IMR-90 (cell line): ENCODE results near the gene PDCD11. TPM values are rescaled to one million over a fixed set of nuclear protein-coding genes. Genes with fewer than 3 reads are reported as not detected.

Source experiments
- ATAC-seq: fragments of 200-7000 bp; cut with Tn5 transposase; 2 replicates; pipeline ENCODE4 v1.9.1; 2020; ENCODE audit warnings: low read depth, mild to moderate bottlenecking, moderate library complexity
- BruUV-seq: library from RNA; stranded (reverse); fragments of 400-500 nt; replicated peaks from 2 replicates; lab custom pipeline; 2021; lab: Mats Ljungman, UMichigan
- CTCF ChIA-PET: fragments of 300-600 bp; formaldehyde crosslinking; extraction: SDS; loops from one replicate; lab custom pipeline; 2021; ENCODE audit warnings: antibody characterized with exemption; lab: Yijun Ruan, JAX
- POLR2A ChIA-PET: fragments of 300-600 bp; sonication (Branson Sonifier 250); formaldehyde crosslinking; loops from one replicate; lab custom pipeline; 2022; ENCODE audit warnings: antibody characterized with exemption; ENCODE audit not compliant: unreplicated experiment; lab: Charles Lee
- DNase-seq: peaks from one replicate; pipeline ENCODE4 v3.0.0; 2013
- H2AFZ ChIP-seq: replicated peaks from 2 replicates; pipeline ENCODE3; 2013; ENCODE audit warnings: low read length, mild to moderate bottlenecking; ENCODE audit not compliant: poor library complexity
- H2AK5ac ChIP-seq: 2 replicates; pipeline ENCODE4 v1.6.1; 2013; ENCODE audit warnings: low read depth, low read length, inconsistent platforms
- H2AK9ac ChIP-seq: replicated peaks from 2 replicates; pipeline ENCODE3; 2013; ENCODE audit warnings: mild to moderate bottlenecking, low read depth, low read length, moderate library complexity; ENCODE audit not compliant: poor library complexity
- H2BK120ac ChIP-seq: 2 replicates; pipeline ENCODE4 v1.6.1; 2013; ENCODE audit warnings: low read depth, low read length, inconsistent platforms
- H2BK15ac ChIP-seq: 3 replicates; pipeline ENCODE4 v1.6.1; 2013; ENCODE audit warnings: low read depth, low read length, inconsistent platforms
- H2BK20ac ChIP-seq: 2 replicates; pipeline ENCODE4 v1.6.1; 2013; ENCODE audit warnings: low read depth, mild to moderate bottlenecking, inconsistent platforms, low read length, moderate library complexity
- H2BK5ac ChIP-seq: 2 replicates; pipeline ENCODE4 v1.6.1; 2013; ENCODE audit warnings: mild to moderate bottlenecking, low read depth, low read length, inconsistent platforms; ENCODE audit not compliant: poor library complexity, severe bottlenecking
- H3K14ac ChIP-seq: replicated peaks from 2 replicates; pipeline ENCODE4 v1.6.1; 2013; ENCODE audit warnings: low read depth, low read length, inconsistent platforms
- H3K18ac ChIP-seq: 2 replicates; pipeline ENCODE4 v1.6.1; 2013; ENCODE audit warnings: low read depth, low read length, control low read depth
- H3K23ac ChIP-seq: 2 replicates; pipeline ENCODE4 v1.6.1; 2013; ENCODE audit warnings: low read depth, low read length, inconsistent platforms
- H3K27ac ChIP-seq: 2 replicates; pipeline ENCODE4 v1.5.1; 2013; ENCODE audit warnings: mild to moderate bottlenecking, control low read depth, low read length; ENCODE audit not compliant: insufficient read depth
- H3K27me3 ChIP-seq: 2 replicates; pipeline ENCODE4 v1.6.1; 2013; ENCODE audit warnings: low read length; ENCODE audit not compliant: control insufficient read depth, insufficient read depth
- H3K36me3 ChIP-seq: 2 replicates; pipeline ENCODE4 v1.6.1; 2013; ENCODE audit warnings: low read length, mixed read lengths; ENCODE audit not compliant: control insufficient read depth, insufficient read depth
- H3K4ac ChIP-seq: 2 replicates; pipeline ENCODE4 v1.6.1; 2013; ENCODE audit warnings: low read depth, low read length, inconsistent platforms
- H3K4me1 ChIP-seq: 2 replicates; pipeline ENCODE4 v1.6.1; 2013; ENCODE audit warnings: low read length, mixed read lengths; ENCODE audit not compliant: control insufficient read depth, insufficient read depth
- H3K4me2 ChIP-seq: 2 replicates; pipeline ENCODE4 v1.6.1; 2013; ENCODE audit warnings: low read depth, mild to moderate bottlenecking, control low read depth, low read length, moderate library complexity
- H3K4me3 ChIP-seq: 2 replicates; pipeline ENCODE4 v1.5.1; 2013; ENCODE audit warnings: low read depth, mild to moderate bottlenecking, control low read depth, low read length, moderate library complexity; ENCODE audit not compliant: insufficient read depth
- H3K56ac ChIP-seq: 2 replicates; pipeline ENCODE4 v1.6.1; 2013; ENCODE audit warnings: low read length, inconsistent platforms; ENCODE audit not compliant: insufficient read depth; ENCODE audit errors: extremely low read depth
- H3K79me1 ChIP-seq, 2 experiments: 2 replicates each; pipeline ENCODE4 v1.6.1; 2013; ENCODE audit warnings: low read length in 2 of 2, inconsistent platforms in 1 of 2, low read depth in 1 of 2
- H3K9ac ChIP-seq: 2 replicates; pipeline ENCODE4 v1.6.1; 2013; ENCODE audit warnings: low read depth, low read length, control low read depth
- H3K9me1 ChIP-seq: 2 replicates; pipeline ENCODE4 v1.6.1; 2013; ENCODE audit warnings: low read length, inconsistent platforms; ENCODE audit not compliant: insufficient read depth
- H3K9me3 ChIP-seq: 2 replicates; pipeline ENCODE4 v1.6.1; 2013; ENCODE audit warnings: low read length; ENCODE audit not compliant: control insufficient read depth, insufficient read depth
- H4K20me1 ChIP-seq: 2 replicates; pipeline ENCODE4 v1.6.1; 2013; ENCODE audit warnings: low read length, inconsistent platforms; ENCODE audit not compliant: insufficient read depth
- H4K5ac ChIP-seq: 2 replicates; pipeline ENCODE4 v1.6.1; 2013; ENCODE audit warnings: mild to moderate bottlenecking, low read depth, low read length, control low read depth
- H4K8ac ChIP-seq, 2 experiments: 2 replicates each; pipeline ENCODE4 v1.6.1; 2013; ENCODE audit warnings: low read depth in 2 of 2, low read length in 2 of 2, control low read depth in 1 of 2, inconsistent platforms in 1 of 2
- H4K91ac ChIP-seq: 2 replicates; pipeline ENCODE4 v1.6.1; 2013; ENCODE audit warnings: low read depth, low read length, inconsistent platforms; ENCODE audit not compliant: insufficient read depth
- BHLHE40 ChIP-seq: fragments of 150-350 bp; IDR thresholded peaks from 2 replicates; pipeline ENCODE4 v1.6.1; 2016; ENCODE audit warnings: mild to moderate bottlenecking, low read depth, low read length
- CHD1 ChIP-seq: IDR thresholded peaks from 2 replicates; pipeline ENCODE4 v1.6.1; 2012; ENCODE audit warnings: low read depth, low read length, improper control_type of control experiment
- CTCF ChIP-seq: conservative IDR thresholded peaks from 2 replicates; pipeline ENCODE4 v1.5.1; 2012; ENCODE audit warnings: mild to moderate bottlenecking, low read depth, low read length, improper control_type of control experiment
- ELK1 ChIP-seq: fragments of 150-350 bp; IDR thresholded peaks from 2 replicates; pipeline ENCODE4 v1.6.1; 2016; ENCODE audit warnings: low read depth, mild to moderate bottlenecking, low read length, moderate library complexity, borderline replicate concordance
- FOS ChIP-seq: fragments of 150-350 bp; IDR thresholded peaks from 2 replicates; pipeline ENCODE4 v1.6.1; 2016; ENCODE audit warnings: low read depth, low read length
- MAFK ChIP-seq: IDR thresholded peaks from 2 replicates; pipeline ENCODE4 v1.6.1; 2012; ENCODE audit warnings: low read depth, low read length, improper control_type of control experiment
- MAZ ChIP-seq: IDR thresholded peaks from 2 replicates; pipeline ENCODE4 v1.6.1; 2012; ENCODE audit warnings: low read depth, mild to moderate bottlenecking, low read length, improper control_type of control experiment, moderate library complexity, borderline replicate concordance
- MXI1 ChIP-seq: IDR thresholded peaks from 2 replicates; pipeline ENCODE4 v1.6.1; 2012; ENCODE audit warnings: low read depth, mild to moderate bottlenecking, low read length, moderate library complexity, borderline replicate concordance
- NFE2L2 ChIP-seq: fragments of 150-350 bp; IDR thresholded peaks from 2 replicates; pipeline ENCODE4 v1.6.1; 2016; ENCODE audit warnings: low read depth, mild to moderate bottlenecking, low read length
- POLR2A ChIP-seq: IDR thresholded peaks from 2 replicates; pipeline ENCODE4 v1.6.1; 2012; ENCODE audit warnings: mild to moderate bottlenecking, low read depth, low read length
- RAD21 ChIP-seq: IDR thresholded peaks from 2 replicates; pipeline ENCODE4 v1.6.1; 2012; ENCODE audit warnings: low read length, improper control_type of control experiment
- RCOR1 ChIP-seq: IDR thresholded peaks from 2 replicates; pipeline ENCODE4 v1.6.1; 2012; ENCODE audit warnings: mild to moderate bottlenecking, low read length, improper control_type of control experiment; ENCODE audit not compliant: insufficient replicate concordance
- RFX5 ChIP-seq: IDR thresholded peaks from 2 replicates; pipeline ENCODE4 v1.8.0; 2012; ENCODE audit warnings: low read depth, mild to moderate bottlenecking, low read length, moderate library complexity
- SMC3 ChIP-seq: fragments of 150-350 bp; IDR thresholded peaks from 2 replicates; pipeline ENCODE4 v1.6.1; 2016; ENCODE audit warnings: low read depth, mild to moderate bottlenecking, antibody characterized with exemption, low read length, moderate library complexity
- USF2 ChIP-seq: fragments of 150-350 bp; IDR thresholded peaks from 2 replicates; pipeline ENCODE4 v1.6.1; 2017; ENCODE audit warnings: mild to moderate bottlenecking, antibody characterized with exemption, low read length, low read depth
- WGBS, 2 experiments: methylation state at CpG; one replicate each; pipeline versions ENCODE4 v1.1.5 to v1.1.7; 2013; ENCODE audit warnings: missing lambda C conversion rate in 2 of 2; ENCODE audit not compliant: insufficient read length in 1 of 2; ENCODE audit errors: extremely low coverage in 2 of 2; 5-methylcytosine and 5-hydroxymethylcytosine counted together
- dilution Hi-C: fragments of 300-500 bp; cut with HindIII; formaldehyde crosslinking; loops from one replicate; pipeline ENCODE4 v1.14.3; 2018; ENCODE audit warnings: low sequenced_read_pairs; ENCODE audit not compliant: unreplicated experiment
- in situ Hi-C: fragments of 300-500 bp; cut with MboI; formaldehyde crosslinking; loops from 3 replicates; pipeline ENCODE4 v1.14.3; 2019; ENCODE audit warnings: low sequenced_read_pairs, inconsistent platforms, mixed read lengths
- intact Hi-C: fragments of 100-400 bp; cut with micrococcal nuclease; formaldehyde crosslinking; loops from 2 replicates; pipeline ENCODE4 v1.10.0; 2022
- polyA plus RNA-seq, 3 experiments: library from polyadenylated mRNA; depleted of rRNA; stranded (reverse); fragments of >200 nt; gene quantifications; 2 replicates each; pipeline ENCODE4 v1.2.3, GENCODE V29; 2012; ENCODE audit warnings: low replicate concordance in 1 of 3
- total RNA-seq: library from RNA; depleted of rRNA; stranded (reverse); fragments of >200 nt; gene quantifications from 2 replicates; pipeline ENCODE4 v1.2.3, GENCODE V29; 2012

Gene PDCD11
- total and polyA plus RNA-seq, 2 of the 4 experiments (the other 2 are of a cell fraction) = 20.4 to 56.8 TPM

- no peaks in the 10 kb centered on the region for H3K27me3 ChIP-seq
- CTCF ChIA-PET = no interaction called here
- in situ Hi-C loops = no loop called here
- no peak for TF ChIP-seq USF2
- TF ChIP-seq NFE2L2 = no peak
- no peak for TF ChIP-seq MXI1
- TF ChIP-seq RAD21 = no peak
- TF ChIP-seq RFX5 = no peak
- no peak for TF ChIP-seq CTCF
- no peak for TF ChIP-seq MAFK
- no peak for TF ChIP-seq ELK1
- TF ChIP-seq BHLHE40 = no peak
- no peak for TF ChIP-seq SMC3
- TF ChIP-seq RCOR1 = no peak
- no peak for TF ChIP-seq FOS
- no peak; the same call in 1 of the 2 replicates for TF ChIP-seq MAZ
- no peak for TF ChIP-seq CHD1
- no peak for TF ChIP-seq POLR2A
These were observed 55.5 kb downstream of the PDCD11 start, which contains the start of gene CALHM2 for GRCh38 chr10:103451831-103452505. Gene CALHM2, minus strand, starts transcription at chr10:103452370. Its CDS starts 2,429 bp downstream, at chr10:103449941.

More at GRCh38 chr10:103451831-103452505, 55.5 kb downstream of the PDCD11 start, which contains the start of gene CALHM2:
- Histone ChIP-seq H3K9me3 (no peaks in the 10 kb centered on the region), H2AK9ac (peak within 1 kb of the TSS; percentile 99), H3K4me2 (peak within 1 kb of the TSS; percentile 86), H4K20me1 (peaks cover 9% of the 10 kb centered on the region; the same call in 1 of the 2 replicates), H3K14ac (peak within 1 kb of the TSS; percentile 90), H3K18ac (peak within 1 kb of the TSS; percentile 71; the same call in 1 of the 2 replicates), H2BK120ac (peak within 1 kb of the TSS; percentile 46), H4K5ac (peak within 1 kb of the TSS; percentile 92), H3K4me3 (peak within 1 kb of the TSS; percentile 49), H3K27ac (peak within 1 kb of the TSS; percentile 25; the same call in 1 of the 2 replicates), H2BK5ac (no peak within 1 kb of the TSS), H3K56ac (no peak within 1 kb of the TSS), H4K8ac (peak within 1 kb of the TSS; percentile 61 to 93; a peak in 3 of 4 replicates), H3K36me3 (peaks cover 13% of the 10 kb centered on the region), H3K9ac (peak within 1 kb of the TSS; percentile 43), H2BK15ac (peak within 1 kb of the TSS; percentile 35; the same call in 1 of the 3 replicates), H2BK20ac (no peak within 1 kb of the TSS), H3K79me1 (peaks cover 0 to 34% of the 10 kb centered on the region in 2 experiments; a peak in 1 of 4 replicates), H3K4ac (peak within 1 kb of the TSS; percentile 87), H2AK5ac (peak within 1 kb of the TSS; percentile 94), H3K4me1 (peaks cover 11% of the 10 kb centered on the region; the same call in 1 of the 2 replicates), H3K23ac (peak within 1 kb of the TSS; percentile 79), H4K91ac (peak within 1 kb of the TSS; percentile 82), H3K9me1 (peaks cover 8% of the 10 kb centered on the region), H2AFZ (peak within 1 kb of the TSS; percentile 98)
- dilution Hi-C loops = no loop called here
- WGBS, 2 experiments = 8% methylated on average over 10 of the region's 32 CpGs; no CpG with 5 or more reads in 1 of the 2 experiments
- BruUV-seq = no TSS peak
- peak; percentile 81 for ATAC-seq
- intact Hi-C loops = no loop called here
- POLR2A ChIA-PET = no interaction called here
- peak; percentile 41 for DNase-seq
